HG02840 (cell line): ENCODE results near the gene SMPD3.

Source experiments
- ATAC-seq: cut with Tn5 transposase; IDR thresholded peaks from one replicate; pipeline ENCODE4 v1.9.1; 2021; ENCODE audit warnings: mild to moderate bottlenecking, moderate library complexity, moderate number of reproducible peaks; ENCODE audit not compliant: unreplicated experiment, low FRiP score

SMPD3 gene

DNA sequence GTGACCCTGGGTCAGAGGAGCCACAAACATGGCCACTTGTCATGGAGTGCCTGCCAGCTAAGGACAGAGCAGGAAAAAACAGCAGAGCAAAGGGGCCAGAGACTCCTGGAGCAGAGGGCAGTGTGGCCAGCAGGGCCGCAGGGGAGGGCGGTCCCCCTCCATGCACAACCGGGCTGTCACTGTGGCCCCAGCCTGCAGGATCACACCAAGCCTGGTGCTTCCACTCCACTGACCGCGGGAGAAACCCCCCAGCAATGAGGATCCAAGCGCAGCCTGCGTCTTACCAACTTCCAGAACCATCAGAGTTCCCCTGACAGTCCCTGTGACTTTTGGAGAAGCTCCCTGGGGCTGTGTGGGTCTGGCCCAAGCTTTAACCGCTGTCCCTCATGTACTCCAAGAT is 75.5 kb downstream of the SMPD3 start:
- ATAC-seq, result no peak

DNA sequence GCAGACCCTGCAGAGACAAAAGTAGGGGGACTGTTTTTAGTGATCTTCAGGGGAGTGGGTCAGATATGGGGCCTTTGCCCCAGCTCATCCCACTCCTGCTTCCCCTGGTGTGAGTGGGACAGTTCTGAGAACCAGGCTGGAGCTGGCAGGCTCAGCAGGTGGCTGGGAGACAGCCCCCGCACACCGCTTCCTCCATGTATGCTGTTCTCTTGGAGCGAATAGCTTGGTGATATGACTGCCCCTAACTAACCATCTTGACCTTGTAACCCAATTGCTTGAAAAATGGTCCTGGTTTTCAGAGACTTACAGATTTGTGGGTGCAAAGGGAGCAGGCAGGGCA is 76.0 kb downstream of the SMPD3 start:
- no peak for ATAC-seq

DNA sequence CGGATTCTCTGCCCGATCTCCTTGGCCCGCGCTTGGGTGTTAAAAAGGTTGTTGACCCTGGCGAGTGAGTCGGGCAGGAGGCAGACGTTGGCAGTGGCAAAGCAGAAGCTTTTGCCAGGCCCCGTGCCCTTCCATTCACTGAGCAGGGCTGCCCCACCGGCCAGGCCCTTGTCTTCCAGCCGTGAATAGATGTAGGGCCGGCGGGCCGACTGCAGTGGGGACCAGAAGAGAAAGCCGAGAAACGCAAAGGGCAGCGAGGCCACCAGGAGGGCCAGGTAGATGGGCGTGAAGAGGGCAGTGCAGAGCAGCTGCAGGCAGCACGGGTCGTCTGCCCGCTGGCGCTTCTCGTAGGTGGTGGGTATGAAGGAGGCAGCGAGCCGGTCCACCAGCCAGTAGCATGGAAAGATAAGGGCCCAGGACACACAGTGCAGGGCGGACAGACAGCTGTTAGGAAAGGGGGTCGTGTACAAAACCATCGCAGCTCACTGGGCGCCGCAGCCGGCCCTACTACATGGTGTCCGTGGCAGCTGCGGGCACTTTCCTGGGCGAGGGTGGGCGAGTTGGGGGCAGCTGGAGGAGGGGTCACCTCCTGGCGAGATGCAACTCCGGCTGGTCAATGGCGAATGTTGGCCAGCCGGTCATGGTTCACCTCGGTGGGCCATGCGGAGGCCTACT is 76.5 kb downstream of the SMPD3 start:
- ATAC-seq, result no peak

DNA sequence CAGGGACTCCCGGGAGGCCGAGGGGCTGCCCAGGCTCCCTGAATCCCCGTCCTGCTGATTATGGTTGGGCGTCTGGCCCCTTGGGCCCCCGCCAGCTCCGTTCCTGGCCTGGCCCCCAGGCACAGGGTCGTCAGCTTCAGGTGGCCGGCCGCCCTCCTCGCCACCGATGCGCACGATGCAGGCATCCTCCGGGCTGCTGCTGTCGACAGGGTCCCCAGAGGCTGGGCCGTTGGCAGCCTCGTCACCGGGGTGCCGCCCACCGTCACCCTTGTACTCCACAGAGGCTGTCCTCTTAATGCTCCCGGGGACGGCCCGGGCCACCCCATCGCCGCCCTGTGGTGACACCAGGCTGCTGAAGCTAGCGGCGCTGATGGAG is 77.0 kb downstream of the SMPD3 start:
- no peak for ATAC-seq

DNA sequence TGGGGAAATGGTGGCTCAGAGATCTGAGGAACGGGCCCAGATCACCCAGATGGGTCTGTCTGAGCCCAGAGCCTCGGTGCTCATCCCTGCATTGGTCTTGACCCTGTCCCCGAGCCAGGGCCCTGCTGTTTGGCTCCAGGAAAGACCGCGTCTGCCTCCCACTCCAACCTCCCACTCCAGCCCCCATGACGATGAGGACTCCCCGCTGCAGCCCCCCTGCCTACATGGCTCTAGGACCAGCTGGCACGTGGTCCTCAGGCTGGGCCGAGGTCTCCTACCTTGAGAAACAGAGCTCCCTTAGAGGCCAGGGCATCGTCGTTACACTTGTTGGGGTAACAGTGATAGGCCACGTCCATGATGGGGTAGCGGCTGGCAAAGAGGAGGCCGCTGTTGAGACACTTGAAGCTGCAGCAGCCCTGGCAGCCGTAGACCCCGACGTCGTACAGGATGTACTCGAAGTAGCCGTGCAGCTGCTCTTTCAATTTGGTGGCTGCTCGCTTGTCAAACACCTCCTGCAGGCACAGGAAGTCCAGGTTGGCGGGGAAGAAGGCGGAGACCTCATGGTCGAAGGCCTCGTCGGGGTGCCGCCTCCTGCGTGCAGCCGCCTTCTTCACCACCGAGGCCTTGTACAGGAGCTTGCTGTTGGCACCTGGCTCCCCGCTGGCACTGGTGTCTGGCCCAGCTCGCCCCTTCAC is 77.6 kb downstream of the SMPD3 start:
- no peak for ATAC-seq

DNA sequence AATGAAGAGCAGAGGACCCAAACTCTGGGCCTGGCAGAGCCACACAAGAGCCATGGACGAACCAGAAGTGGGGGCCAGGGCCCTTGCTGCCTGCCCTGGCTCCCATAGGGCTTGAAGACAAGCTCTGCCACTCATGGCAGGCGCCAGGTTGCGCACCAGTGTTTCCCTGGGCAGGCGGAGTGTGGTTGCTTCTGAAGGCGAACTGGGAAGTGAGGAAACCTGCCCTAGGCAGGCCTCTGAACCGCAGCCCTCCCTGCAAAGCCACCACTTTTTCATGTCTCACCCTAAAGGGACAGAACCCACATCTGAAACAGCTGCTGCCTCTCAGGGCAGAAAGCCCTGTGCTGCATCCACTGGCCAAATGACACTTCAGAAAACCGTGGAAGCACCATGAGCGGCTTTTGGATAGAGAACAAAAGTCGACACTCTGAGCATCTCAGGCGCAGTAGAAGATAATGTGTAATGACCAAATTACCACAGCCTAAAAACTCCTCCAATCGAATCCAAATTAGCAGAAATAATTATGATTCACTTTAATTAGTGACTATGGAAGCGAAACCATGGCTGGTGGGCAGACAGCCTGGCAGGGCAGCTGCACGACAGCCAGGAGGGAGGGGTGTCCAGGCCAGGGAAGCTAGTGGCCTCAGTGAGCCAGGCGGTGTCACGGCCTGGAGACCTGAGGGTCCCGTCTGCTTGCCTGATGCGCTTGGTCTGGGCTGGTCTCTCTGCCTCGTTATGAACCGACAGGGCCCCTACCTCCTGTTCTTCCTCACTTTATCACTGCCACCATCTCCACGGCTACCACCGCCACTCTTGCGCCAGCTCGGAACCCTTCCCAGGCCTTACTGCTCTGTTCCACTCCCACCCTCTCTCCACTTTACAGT is 78.4 kb downstream of the SMPD3 start:
- ATAC-seq, result no peak

DNA sequence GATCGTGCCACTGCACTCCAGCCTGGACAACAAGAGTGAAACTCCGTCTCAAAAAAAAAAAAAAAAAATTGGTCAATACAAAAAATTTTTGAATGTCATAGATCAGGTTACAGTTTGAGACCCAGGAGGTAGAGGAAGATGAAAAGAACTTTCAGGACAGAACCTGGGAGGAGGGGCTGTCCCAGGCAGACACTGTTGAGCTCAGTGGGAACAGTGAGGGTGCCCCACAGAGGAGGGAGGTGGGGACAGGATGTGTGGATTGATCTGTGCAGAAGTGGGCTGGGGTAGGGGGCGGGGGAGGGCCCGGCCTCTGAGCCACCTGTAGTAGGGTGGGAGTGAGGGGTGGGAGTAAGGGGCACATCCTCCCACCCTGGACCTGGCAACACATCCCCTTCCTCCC is 79.1 kb downstream of the SMPD3 start:
- no peak for ATAC-seq

DNA sequence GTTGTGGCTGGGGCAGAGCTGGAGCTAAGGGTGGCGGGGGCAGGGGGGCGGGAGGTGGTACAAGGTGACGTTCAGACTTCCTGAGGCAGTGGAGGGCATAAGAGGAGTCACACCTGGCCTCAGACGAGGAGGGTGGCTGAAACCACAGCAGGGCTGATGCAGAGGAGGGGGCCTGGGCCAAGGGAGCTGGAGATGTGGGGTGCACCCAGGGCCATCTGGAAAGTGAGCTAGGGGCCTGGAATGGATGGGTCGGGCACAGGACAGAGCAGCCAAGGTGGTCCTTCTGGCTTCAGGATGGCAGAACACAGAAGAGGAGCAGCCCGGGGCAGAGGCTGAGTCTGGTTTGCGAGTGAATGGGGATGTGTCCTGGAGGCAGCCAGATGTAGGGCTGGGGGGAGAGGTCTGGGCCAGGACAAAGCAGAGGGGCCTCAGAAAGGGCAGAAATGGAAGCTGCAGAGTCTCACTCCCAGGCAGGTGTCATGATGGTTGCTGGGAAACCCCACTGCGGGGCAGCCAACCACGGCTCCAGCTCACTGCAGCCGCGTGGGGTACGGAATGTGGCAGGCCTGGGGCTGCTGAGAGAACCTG is 79.9 kb downstream of the SMPD3 start:
- ATAC-seq, result no peak

DNA sequence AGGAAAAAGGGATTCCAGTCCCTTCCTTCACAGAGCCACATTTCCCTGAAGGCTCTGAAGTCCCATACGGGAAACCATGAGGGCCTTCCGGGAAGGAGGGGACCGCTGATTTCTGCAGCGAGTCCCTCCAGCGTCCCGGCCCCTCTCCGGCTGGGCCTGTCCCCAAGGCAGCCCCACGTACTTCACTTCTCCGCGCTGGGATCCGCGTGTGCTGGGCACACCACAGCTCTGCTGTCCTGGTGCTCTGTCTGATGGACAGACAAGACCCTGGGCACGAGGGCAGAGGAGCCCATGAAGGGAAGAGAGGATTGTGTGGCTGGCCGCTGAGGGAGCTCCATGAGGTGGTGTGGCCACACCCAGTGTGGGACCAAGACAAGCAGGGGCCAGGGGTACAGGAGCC is 80.4 kb downstream of the SMPD3 start:
- ATAC-seq, result no peak

DNA sequence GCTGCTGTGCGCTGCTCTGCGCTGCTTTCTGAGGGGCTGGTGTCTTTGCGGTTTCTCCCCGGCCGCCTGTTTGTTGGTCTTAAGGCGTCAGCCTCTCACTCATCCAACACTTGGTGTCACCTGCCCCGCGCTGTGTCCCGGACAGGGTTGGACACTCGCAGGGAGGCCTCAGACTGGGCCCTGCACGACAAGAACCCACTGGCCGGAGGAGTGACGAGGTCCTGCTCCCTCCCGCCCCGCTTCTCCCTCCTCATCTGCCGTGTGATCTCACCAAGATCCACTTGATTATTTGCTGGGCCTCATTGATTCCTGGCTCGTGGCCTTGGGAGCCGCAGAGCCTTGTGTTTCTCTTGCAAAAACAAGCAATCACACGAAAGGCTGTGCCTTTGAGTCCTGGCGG is 80.9 kb downstream of the SMPD3 start:
- no peak for ATAC-seq

DNA sequence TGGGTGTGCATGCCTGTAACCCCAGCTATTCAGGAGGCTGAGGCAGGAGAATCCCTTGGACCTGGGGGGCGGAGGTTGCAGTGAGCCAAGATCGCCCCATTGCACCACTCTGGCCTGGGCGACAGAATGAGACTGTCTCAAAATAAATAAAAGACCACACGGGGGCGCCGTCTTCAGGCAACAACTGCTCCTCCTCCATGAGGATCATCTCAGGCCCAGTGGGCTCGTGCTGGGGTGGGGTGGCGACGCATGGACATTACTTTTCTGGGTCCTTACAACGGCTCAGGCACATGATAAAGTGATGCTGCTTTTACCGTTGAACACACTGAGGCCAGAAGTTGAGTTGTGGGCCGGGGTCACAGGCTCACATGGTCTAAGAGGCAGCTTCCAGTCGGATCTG is 81.3 kb downstream of the SMPD3 start:
- no peak for ATAC-seq

DNA sequence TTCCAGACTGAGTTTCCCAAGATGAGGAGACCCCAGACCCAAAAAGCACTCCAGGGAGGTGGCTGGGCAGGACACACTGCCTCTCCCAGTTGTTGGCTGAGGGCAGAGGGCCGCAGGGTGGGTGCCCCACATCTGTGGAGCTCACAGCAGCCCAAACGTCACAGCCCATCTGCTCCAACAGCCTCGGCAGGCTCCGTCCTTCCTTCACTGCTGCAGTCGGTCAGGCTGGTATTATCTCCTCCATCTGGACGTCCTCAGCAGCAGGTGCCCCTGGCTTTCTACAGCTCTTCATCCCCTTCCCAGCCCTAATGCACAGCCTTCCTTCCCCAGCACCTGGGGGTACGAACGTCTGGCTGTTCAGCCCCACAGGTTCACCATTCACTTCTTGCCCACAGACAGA is 82.2 kb downstream of the SMPD3 start:
- no peak for ATAC-seq

DNA sequence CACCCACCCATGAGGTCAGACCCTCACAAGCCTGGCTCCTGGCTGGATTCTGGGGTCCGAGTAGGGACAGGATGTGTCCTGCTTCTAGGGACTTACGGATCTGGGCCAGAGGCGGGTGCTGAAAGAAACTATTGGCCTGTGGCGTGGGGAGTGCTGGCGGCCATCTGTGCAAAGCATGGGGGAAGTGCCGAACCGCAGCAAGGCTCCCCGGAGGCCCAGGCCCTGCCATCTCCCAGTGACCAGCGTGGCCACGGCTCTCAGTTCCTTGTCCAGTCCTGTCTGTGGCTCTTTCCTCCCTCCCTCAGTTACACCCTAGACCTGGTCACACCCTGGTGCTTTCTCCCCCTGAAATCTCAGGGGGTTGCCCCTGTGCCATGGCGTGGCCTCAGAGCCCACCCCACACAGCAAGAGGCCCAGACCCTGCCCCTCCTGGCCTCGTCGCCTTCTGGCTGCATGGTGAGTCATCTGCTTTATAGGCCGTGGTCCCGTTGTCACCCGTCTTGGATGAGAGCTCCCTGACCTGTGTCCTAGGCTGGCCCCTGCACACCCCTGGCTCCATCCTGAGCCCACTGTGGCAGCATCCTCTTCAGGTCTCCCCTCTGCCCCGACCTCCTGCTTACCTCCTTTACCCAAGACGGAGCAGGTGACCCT is 83.0 kb downstream of the SMPD3 start:
- no peak for ATAC-seq

DNA sequence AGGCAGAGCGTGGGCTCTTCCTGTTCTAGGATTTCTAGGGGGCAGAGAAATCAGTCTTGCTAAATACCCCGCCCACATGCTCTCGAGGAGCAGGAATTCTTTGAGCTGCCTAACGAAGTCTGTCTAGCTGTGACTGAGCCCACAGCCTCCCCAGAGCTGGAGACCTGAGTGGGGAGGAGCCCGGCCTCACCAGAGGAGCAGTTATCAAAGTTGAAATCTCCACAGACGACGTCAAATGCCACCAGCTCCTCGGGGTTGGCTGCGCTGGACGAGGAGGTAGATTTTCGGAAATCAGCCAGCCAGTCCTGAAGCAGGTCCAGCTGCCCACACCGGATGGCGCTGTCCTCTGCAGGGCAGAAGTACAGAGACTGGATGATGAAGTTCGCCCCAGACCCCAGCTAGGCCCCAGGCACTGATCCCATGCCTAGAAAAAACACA is 83.7 kb downstream of the SMPD3 start:
- no peak for ATAC-seq

DNA sequence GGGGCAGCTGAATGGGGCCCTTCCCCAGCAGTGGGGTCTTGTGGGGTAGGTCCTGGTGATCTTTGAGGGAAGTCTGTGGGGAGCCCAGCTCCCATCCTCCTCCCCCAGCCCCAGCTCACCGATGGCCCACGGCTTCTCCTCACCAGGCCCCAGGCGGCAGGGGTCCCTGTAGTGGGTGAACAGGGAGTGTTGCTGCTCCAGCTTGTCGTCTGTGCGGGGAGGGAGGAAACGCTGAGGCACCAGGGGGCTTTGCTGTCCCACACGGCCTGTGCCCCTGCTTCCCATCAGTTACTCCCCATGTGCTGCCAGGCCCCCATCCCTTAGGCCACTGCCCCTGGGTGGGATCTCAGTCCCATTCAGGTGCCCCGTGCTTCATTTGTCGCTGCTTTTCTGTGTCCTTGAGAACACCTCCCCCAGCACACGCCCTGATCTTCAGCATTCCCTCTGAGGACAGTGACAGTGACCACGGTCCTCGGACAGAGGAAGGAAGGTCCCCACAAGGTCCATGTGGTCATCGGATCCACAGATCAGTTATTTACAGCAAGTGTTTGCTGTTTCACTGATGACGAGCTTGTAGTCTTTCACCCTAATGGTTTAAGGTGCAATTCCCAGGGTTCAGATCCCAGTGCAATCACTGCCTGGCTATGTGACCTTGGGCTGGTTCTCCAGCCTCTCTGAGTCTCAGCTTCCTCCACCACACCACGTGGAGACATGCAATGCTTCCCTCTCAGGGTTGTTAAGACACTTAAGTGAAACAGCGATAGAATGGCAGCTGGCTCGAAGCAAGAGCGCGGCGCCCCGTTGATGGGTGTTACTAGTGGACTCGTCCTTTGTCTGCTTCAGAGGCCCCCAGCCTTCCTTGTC is 84.4 kb downstream of the SMPD3 start:
- no peak for ATAC-seq

DNA sequence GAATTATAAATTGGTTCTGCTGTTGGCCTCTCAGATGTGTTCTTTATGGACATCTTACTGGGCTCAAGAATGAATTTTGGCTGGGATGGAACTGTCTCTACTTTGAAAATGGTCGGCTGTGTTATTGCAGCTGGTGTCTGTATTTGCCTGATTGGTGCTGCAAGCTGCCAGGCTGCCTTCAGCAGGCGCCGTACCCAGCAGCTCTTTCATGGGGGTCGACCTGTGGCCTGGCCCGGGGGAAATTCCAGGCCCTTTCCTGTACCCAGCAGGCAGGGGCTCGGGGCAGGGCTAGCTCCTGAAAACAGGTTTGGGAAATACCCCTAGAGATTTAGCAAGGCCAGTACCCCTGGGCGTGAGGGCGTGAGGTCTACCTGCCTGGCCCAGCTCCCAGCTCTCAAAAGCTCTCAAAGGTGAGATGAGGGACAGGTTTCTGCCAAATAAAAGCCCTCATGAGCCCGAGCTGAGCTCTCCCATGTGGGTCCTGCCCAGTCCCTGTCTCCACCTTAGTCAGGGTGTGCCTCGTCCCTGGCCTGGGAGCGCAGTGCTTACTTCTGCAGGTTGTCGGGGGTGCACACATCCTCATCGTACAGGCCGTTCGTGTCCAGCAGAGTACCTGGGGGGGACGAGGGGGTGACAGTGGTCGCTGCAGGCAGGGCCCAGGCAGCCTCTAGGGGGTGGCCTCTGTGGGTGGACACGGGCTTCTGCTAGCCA is 85.2 kb downstream of the SMPD3 start:
- ATAC-seq, result no peak

DNA sequence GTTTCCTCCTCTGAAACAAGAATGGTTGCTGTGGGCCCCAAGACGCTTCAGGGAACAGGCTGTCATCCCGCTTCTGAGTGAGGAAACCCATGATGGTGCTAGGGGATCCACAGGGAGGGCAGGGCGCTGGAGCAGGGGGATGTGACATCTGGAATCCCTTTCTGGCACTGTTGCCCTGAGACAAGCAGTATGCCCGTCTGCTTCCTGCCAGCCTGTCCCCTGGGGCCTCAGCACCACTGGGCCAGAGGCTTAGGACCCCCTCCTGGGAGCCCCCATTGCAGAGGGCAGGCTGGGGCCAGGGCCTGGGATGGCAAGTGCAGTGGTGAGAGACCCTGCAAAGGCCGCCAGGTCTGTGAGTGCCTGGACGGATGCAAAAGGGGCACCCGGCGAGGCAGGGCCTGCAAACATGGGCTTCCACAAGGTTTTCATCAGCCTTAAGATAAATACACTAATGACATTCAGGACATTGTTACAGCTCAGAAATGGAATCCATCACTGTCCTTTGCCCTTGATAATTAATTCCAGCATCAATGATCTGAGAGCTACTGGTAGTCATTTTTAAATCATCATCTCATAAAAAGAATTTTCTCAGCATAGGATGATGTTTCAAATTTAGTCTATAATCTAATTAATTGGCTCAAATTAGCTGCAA is 85.9 kb downstream of the SMPD3 start:
- ATAC-seq, result no peak

DNA sequence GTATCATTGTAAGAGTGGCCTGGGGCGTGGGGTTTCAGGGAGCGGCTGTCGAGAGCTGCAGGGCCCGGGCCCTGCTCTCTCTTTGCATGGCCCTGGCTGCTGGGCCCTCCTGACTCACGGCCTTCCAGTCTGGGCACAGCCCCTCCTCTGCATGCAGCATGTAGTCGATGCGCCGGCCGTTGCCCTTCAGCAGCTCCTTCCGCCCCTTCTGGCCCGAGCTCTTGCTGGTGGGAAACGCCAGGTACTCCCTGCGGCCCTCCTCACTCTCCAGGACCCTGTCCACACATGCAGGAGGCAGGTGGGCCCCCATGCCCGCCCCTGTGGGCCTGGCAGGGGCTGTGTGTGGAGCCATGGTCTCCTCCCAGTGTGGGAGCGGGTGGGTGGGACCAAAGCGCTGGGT is 86.8 kb downstream of the SMPD3 start:
- ATAC-seq, result no peak

DNA sequence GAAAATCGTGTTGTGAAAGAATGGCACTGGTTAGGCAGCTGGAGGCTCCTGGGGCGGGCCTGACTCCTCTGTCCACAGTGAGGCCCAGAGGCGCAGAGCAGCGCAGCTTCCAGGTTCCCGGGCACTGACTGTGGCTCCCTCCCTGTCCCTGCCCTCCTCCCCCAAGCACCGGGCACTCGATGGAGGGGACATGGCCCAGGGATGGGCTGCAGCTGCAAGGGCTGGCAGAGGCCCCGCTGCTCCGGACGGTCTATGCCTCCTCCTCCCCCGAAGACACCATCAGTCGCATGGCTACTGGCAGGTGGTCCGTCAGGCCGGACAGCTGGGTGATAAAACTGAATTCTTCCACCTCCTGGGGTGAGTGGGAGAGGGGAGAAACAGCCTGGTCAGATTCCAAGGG is 87.4 kb downstream of the SMPD3 start:
- ATAC-seq, result no peak
